K562 (cell line): ENCODE results near the gene SLC26A2. TPM values are rescaled to one million over a fixed set of nuclear protein-coding genes. Genes with fewer than 3 reads are reported as not detected.

Experiments used
- BMI1 ChIP-seq: fragments of 150-350 bp; IDR thresholded peaks from 2 replicates; pipeline ENCODE4 v1.6.1; 2014; ENCODE audit warnings: low read length
- CBX5 ChIP-seq: IDR thresholded peaks from 2 replicates; pipeline ENCODE4 v1.6.1; 2014; ENCODE audit warnings: low read depth, borderline replicate concordance
- CTCF ChIP-seq, 3 experiments: IDR thresholded peaks in 2 of 3; conservative IDR thresholded peaks in 1 of 3; 2 replicates each; pipeline ENCODE4 v1.5.1; 2011 to 2012; ENCODE audit warnings: low read length in 3 of 3, mild to moderate bottlenecking in 3 of 3, control low read depth in 2 of 3, improper control_type of control experiment in 1 of 3, inconsistent platforms in 1 of 3, low read depth in 1 of 3, mixed read lengths in 1 of 3, moderate library complexity in 1 of 3; ENCODE audit not compliant: insufficient read depth in 2 of 3
- E2F1 ChIP-seq: sonication (generic); formaldehyde crosslinking; IDR thresholded peaks from 2 replicates; pipeline ENCODE4 v1.8.1; 2023; ENCODE audit warnings: mild to moderate bottlenecking, missing genetic modification reagents, moderate library complexity
- ESRRB ChIP-seq: fragments of 250-450 bp; sonication (Bioruptor Pico); IDR thresholded peaks from 2 replicates; pipeline ENCODE4 v1.5.0; 2020; ENCODE audit warnings: mild to moderate bottlenecking, moderate library complexity, borderline replicate concordance
- GATA2 ChIP-seq: sonication (generic); formaldehyde crosslinking; IDR thresholded peaks from 2 replicates; pipeline ENCODE4 v1.4.0; 2020; ENCODE audit warnings: mild to moderate bottlenecking, missing genetic modification reagents
- GTF2A2 ChIP-seq: IDR thresholded peaks from 2 replicates; pipeline ENCODE4 v1.6.1; 2016; ENCODE audit warnings: mild to moderate bottlenecking, missing genetic modification characterization, missing compliant biosample characterization
- HBP1 ChIP-seq: fragments of 450-650 bp; formaldehyde crosslinking; IDR thresholded peaks from 2 replicates; pipeline ENCODE4 v1.4.0; 2022; ENCODE audit warnings: missing genetic modification characterization
- JUND ChIP-seq, 2 experiments: IDR thresholded peaks; 2 replicates in 1 of 2; 3 replicates in 1 of 2; pipeline ENCODE4 v1.6.1; 2011; ENCODE audit warnings: borderline replicate concordance in 2 of 2, low read depth in 2 of 2, low read length in 2 of 2, improper control_type of control experiment in 1 of 2, missing biosample characterization in 1 of 2, missing genetic modification characterization in 1 of 2, missing genetic modification reagents in 1 of 2
- L3MBTL2 ChIP-seq: fragments of 450-650 bp; IDR thresholded peaks from 2 replicates; pipeline ENCODE4 v1.6.1; 2016; ENCODE audit warnings: mild to moderate bottlenecking, moderate library complexity
- MCM3 ChIP-seq: fragments of 450-650 bp; IDR thresholded peaks from 2 replicates; pipeline ENCODE4 v1.6.1; 2016
- NKRF ChIP-seq: fragments of 450-650 bp; IDR thresholded peaks from 2 replicates; pipeline ENCODE4 v1.6.1; 2016; ENCODE audit warnings: borderline replicate concordance
- POU5F1 ChIP-seq: fragments of 150-350 bp; IDR thresholded peaks from 2 replicates; pipeline ENCODE4 v1.6.1; 2014; ENCODE audit warnings: borderline replicate concordance, low read length, low read depth, mild to moderate bottlenecking; ENCODE audit not compliant: partially characterized antibody
- XRCC3 ChIP-seq: fragments of 450-650 bp; IDR thresholded peaks from 2 replicates; pipeline ENCODE4 v1.6.1; 2017; ENCODE audit warnings: mild to moderate bottlenecking, moderate library complexity
- ZNF174 ChIP-seq: fragments of 250-450 bp; sonication (Bioruptor Pico); IDR thresholded peaks from 2 replicates; pipeline ENCODE4 v1.4.0; 2020; ENCODE audit warnings: mild to moderate bottlenecking
- ZNF518B ChIP-seq: fragments of 250-450 bp; sonication (Bioruptor Pico); IDR thresholded peaks from 2 replicates; pipeline ENCODE4 v1.5.0; 2021; ENCODE audit warnings: mild to moderate bottlenecking, moderate library complexity
- ZNF764 ChIP-seq: fragments of 250-450 bp; sonication (Bioruptor Pico); IDR thresholded peaks from 2 replicates; pipeline ENCODE4 v1.4.0; 2020; ENCODE audit warnings: low read depth, mild to moderate bottlenecking, moderate library complexity
- polyA plus RNA-seq, 8 experiments: library from polyadenylated mRNA; depleted of rRNA in 4 of 8; stranded (reverse) in 5 of 8; unstranded in 3 of 8; fragments of >200 nt; fragmentation: Nextera tagmentation in 2 of 8; fragmentation: Illumina TruSeq in 1 of 8; extraction: Ambion mirVana in 2 of 8; extraction: Trizol in 1 of 8; gene quantifications; 2 replicates each; pipeline versions ENCODE4 v1.2.1 to v1.2.3, GENCODE V29; 2011 to 2014; ENCODE audit warnings: inconsistent platforms in 1 of 8, missing spikeins in 1 of 8
- total RNA-seq, 7 experiments: library from RNA; depleted of rRNA in 6 of 7; stranded (reverse); fragments of >200 nt in 6 of 7; fragmentation: Illumina TruSeq in 2 of 7; extraction: Trizol in 2 of 7; gene quantifications; 2 replicates each; pipeline versions ENCODE4 v1.2.1 to v1.2.3, GENCODE V29; 2011 to 2021; ENCODE audit warnings: low replicate concordance in 1 of 7

SLC26A2 gene
- total and polyA plus RNA-seq, 9 of the 15 experiments (the other 6 are each of a cell fraction or from before 2014, with no cell fraction given): 1.1 to 6.3 (median 3.6) TPM

- TF ChIP-seq L3MBTL2: no peak
- no peak for TF ChIP-seq GATA2 (CRISPR knock-in tag)
- no peak for TF ChIP-seq MCM3
- no peak for TF ChIP-seq HBP1 (CRISPR knock-in tag)
- TF ChIP-seq ZNF518B (CRISPR knock-in tag): no peak
- no peak for TF ChIP-seq ESRRB (CRISPR knock-in tag)
- TF ChIP-seq GTF2A2: no peak
- no peak for TF ChIP-seq ZNF764
- TF ChIP-seq JUND (IDR thresholded peaks at IDR 0.05; ENCODE audit: borderline replicate concordance, low read depth, low read length): no peak
- TF ChIP-seq JUND (tag; IDR thresholded peaks at IDR 0.05; ENCODE audit: borderline replicate concordance, low read depth, low read length): 0 out of 3 replicates have a peak, but pooled peaks have one; percentile 18
- no peak for TF ChIP-seq ZNF174
- peak; percentile 55 to 71 (median 67) for TF ChIP-seq CTCF (IDR thresholded peaks at IDR 0.05 in 2 of 3, conservative IDR thresholded peaks at IDR 0.05 in 1 of 3; ENCODE audit: insufficient read depth in 2 of 3, low read depth in 1 of 3, low read length in 3 of 3)
- no peak for TF ChIP-seq NKRF
- no peak for TF ChIP-seq BMI1
- TF ChIP-seq POU5F1: no peak
- TF ChIP-seq E2F1 (CRISPR knock-in tag): no peak
- TF ChIP-seq CBX5: no peak
- TF ChIP-seq XRCC3: no peak
Observed at GRCh38 chr5:150001660-150002486, 41.3 kb downstream of the SLC26A2 start (continued).
